ENCODE measurements around the gene JMJD4. TPM values are rescaled to one million over a fixed set of nuclear protein-coding genes. Genes with fewer than 3 reads are reported as not detected.

Gene JMJD4
- total RNA-seq (2022) = 25.3 and 27.1 TPM in 2 replicates
- percentile 74 among the genes with signal in this experiment for Bru-seq, nascent RNA
- percentile 71 among the genes with signal in this experiment for BruChase-seq, experiment 1, labeled RNA remaining after a 2-hour chase
- percentile 64 among the genes with signal in this experiment for BruChase-seq, experiment 2, labeled RNA remaining after a 6-hour chase
- long read RNA-seq, transcript JMJD4-201 (6 exons, 2,595 nt) = major isoform, 33 of 56 reads
- long read RNA-seq, partial matches to known transcripts = 4 of 56 reads
- long read RNA-seq, other reads (novel, unspliced or antisense) = 16 of 56 reads

DNA sequence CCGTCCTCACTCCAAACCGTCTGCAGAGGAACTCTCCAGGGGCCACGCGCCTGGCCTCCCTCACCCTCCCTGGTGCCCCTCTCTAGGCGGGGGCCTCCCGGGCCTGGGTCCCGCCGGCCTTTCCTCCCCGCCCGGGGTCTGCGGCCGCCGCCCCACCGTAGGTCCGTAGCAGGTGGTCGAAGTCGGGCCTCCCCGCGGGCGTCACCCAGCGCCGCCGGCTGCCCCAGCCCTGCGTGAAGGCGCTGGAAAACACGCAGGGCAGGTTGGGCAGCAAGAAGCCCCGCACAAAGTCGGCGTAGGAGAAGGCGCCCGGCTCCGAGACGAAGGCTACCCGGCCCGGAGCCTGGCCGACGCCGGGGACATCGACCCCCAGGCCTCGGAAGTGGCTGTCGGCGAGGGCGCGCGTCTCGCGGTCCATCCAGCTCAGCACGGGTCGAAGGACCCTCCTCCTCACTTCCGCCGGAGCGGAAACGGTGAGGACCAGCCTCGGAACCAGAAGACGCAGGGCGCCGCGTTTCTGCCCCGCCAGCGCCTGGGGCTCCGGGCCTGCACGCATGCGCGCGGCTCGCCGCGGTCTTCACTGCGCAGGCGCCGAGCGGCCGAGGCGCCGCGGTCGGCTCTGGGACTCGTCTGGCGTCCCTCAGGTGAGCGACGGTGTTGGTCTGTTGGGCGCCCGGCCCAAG lies at the start of gene JMJD4, which contains the start of gene SNAP47:
Gene JMJD4, minus strand, starts transcription at position 447 of the 683 bp plus-strand sequence. Its CDS starts 29 bp downstream, at position 418.
Gene SNAP47, plus strand, starts transcription at position 580 of the 683 bp plus-strand sequence. CDS start 12,302 bp downstream, outside the sequence.
- peaks cover 3% of the 10 kb centered on the region; the same call in 1 of the 2 replicates for H3K36me3 ChIP-seq (ENCODE audit: control insufficient read depth, insufficient read depth, low read length)
- H3K36me3 Mint-ChIP-seq (ENCODE audit: insufficient read depth, unreplicated experiment) = peaks cover 13% of the 10 kb centered on the region
- BruUV-seq (replicated peaks) = no TSS peak
- no peaks in the 10 kb centered on the region for H3K9me3 Mint-ChIP-seq (ENCODE audit: unreplicated experiment)
- no peaks in the 10 kb centered on the region for H3K27me3 ChIP-seq (replicated peaks; ENCODE audit: control insufficient read depth, insufficient read depth, low read length)
- ChIA-PET CTCF (no interaction called here), POLR2A (interaction anchor here (0.7 kb wide), 1 partner anchor 53 kb away, joined by 9 read pairs; no protein-coding TSS in a partner anchor)
- H3K9me3 ChIP-seq = no peaks in the 10 kb centered on the region
- H3K4me1 Mint-ChIP-seq (ENCODE audit: low read depth, unreplicated experiment) = no peaks in the 10 kb centered on the region
- H3K4me1 ChIP-seq = no peaks in the 10 kb centered on the region
- peak within 1 kb of the TSS; percentile 87 for H3K4me3 Mint-ChIP-seq (ENCODE audit: unreplicated experiment)
- peak within 1 kb of the TSS; percentile 57 for H3K27ac Mint-ChIP-seq (ENCODE audit: unreplicated experiment)
- no peak for TF ChIP-seq CTCF (IDR thresholded peaks at IDR 0.05; ENCODE audit: insufficient read depth in 1 of 2, low read depth in 1 of 2, low read length in 1 of 2, severe bottlenecking in 1 of 2, unreplicated experiment in 1 of 2)
- no peaks in the 10 kb centered on the region for H3K27me3 Mint-ChIP-seq (ENCODE audit: insufficient read depth, unreplicated experiment)
- DNase-seq = peak; percentile 92 to 94
- intact Hi-C loops (cut with micrococcal nuclease; ENCODE audit: unreplicated experiment) = loop anchor here (2.0 kb wide), 1 partner anchor 54 kb away; no protein-coding TSS in a partner anchor
- peak within 1 kb of the TSS; percentile 97 for H3K4me3 ChIP-seq (ENCODE audit: low read depth, low read length)

- CTCF ChIA-PET = no interaction called here
- no peak for TF ChIP-seq CTCF (IDR thresholded peaks at IDR 0.05; ENCODE audit: insufficient read depth in 1 of 2, low read depth in 1 of 2, low read length in 1 of 2, severe bottlenecking in 1 of 2, unreplicated experiment in 1 of 2)
- Mint-ChIP-seq H3K36me3 (ENCODE audit: insufficient read depth, unreplicated experiment) (peaks cover 1% of the 10 kb centered on the region), H3K9me3 (ENCODE audit: unreplicated experiment) (no peaks in the 10 kb centered on the region), H3K4me3 (ENCODE audit: unreplicated experiment) (no peak overlapping the region), H3K27ac (ENCODE audit: unreplicated experiment) (no peak overlapping the region), H3K27me3 (ENCODE audit: insufficient read depth, unreplicated experiment) (peaks cover 3% of the 10 kb centered on the region), H3K4me1 (ENCODE audit: low read depth, unreplicated experiment) (peaks cover 5% of the 10 kb centered on the region)
- Histone ChIP-seq H3K27me3 (replicated peaks; ENCODE audit: control insufficient read depth, insufficient read depth, low read length) (no peaks in the 10 kb centered on the region), H3K9me3 (no peaks in the 10 kb centered on the region), H3K36me3 (ENCODE audit: control insufficient read depth, insufficient read depth, low read length) (no peaks in the 10 kb centered on the region), H3K4me1 (peaks cover 6% of the 10 kb centered on the region; the same call in 1 of the 2 replicates), H3K4me3 (ENCODE audit: low read depth, low read length) (no peak overlapping the region)
- peak in 1 of 2 experiments; percentile 17 for DNase-seq
- intact Hi-C loops (cut with micrococcal nuclease; ENCODE audit: unreplicated experiment) = no loop called here
- POLR2A ChIA-PET = no interaction called here
- no TSS peak for BruUV-seq (replicated peaks)
Measured at GRCh38 chr1:227782226-227782625, 47.1 kb upstream of the JMJD4 start.

GRCh38 chr1:227781314-227781930 lies 46.3 kb upstream of the JMJD4 start:
- intact Hi-C loops (cut with micrococcal nuclease; ENCODE audit: unreplicated experiment) = no loop called here
- H3K27me3 ChIP-seq (replicated peaks; ENCODE audit: control insufficient read depth, insufficient read depth, low read length) = no peaks in the 10 kb centered on the region
- Mint-ChIP-seq H3K36me3 (ENCODE audit: insufficient read depth, unreplicated experiment) (peaks cover 5% of the 10 kb centered on the region), H3K9me3 (ENCODE audit: unreplicated experiment) (no peaks in the 10 kb centered on the region), H3K4me3 (ENCODE audit: unreplicated experiment) (no peak overlapping the region), H3K4me1 (ENCODE audit: low read depth, unreplicated experiment) (no peaks in the 10 kb centered on the region), H3K27ac (ENCODE audit: unreplicated experiment) (no peak overlapping the region), H3K27me3 (ENCODE audit: insufficient read depth, unreplicated experiment) (peaks cover 3% of the 10 kb centered on the region)
- H3K36me3 ChIP-seq (ENCODE audit: control insufficient read depth, insufficient read depth, low read length) = no peaks in the 10 kb centered on the region
- CTCF ChIA-PET = no interaction called here
- TF ChIP-seq CTCF (IDR thresholded peaks at IDR 0.05; ENCODE audit: insufficient read depth in 1 of 2, low read depth in 1 of 2, low read length in 1 of 2, severe bottlenecking in 1 of 2, unreplicated experiment in 1 of 2) = no peak
- no peak overlapping the region for H3K4me3 ChIP-seq (ENCODE audit: low read depth, low read length)
- peak in 1 of 2 experiments; percentile 12 for DNase-seq
- POLR2A ChIA-PET = no interaction called here
- no TSS peak for BruUV-seq (replicated peaks)
- no peaks in the 10 kb centered on the region for H3K9me3 ChIP-seq
- H3K4me1 ChIP-seq = no peaks in the 10 kb centered on the region

Measured in Caco-2 (cell line).